Peyer's patch (tissue), 4 donors: ENCODE data around the gene NEURL1B.

Experiments
- CTCF ChIP-seq, 6 experiments: fragments of 450-650 bp in 4 of 6; fragments of 200-600 bp in 2 of 6; sonication (generic) in 1 of 6; IDR thresholded peaks; one replicate each; pipeline ENCODE4 v1.5.1; 2017 to 2019; ENCODE audit warnings: antibody characterized with exemption in 6 of 6, mild to moderate bottlenecking in 3 of 6, moderate library complexity in 1 of 6
- POLR2A ChIP-seq, 2 donors: fragments of 450-650 bp; IDR thresholded peaks; one replicate each; pipeline ENCODE4 v1.5.1; 2017; ENCODE audit warnings: antibody characterized with exemption in 2 of 2, mild to moderate bottlenecking in 2 of 2, moderate library complexity in 2 of 2

GRCh38 chr5:172638209-172638768, 2.8 kb upstream of the NEURL1B start:
- no peak for TF ChIP-seq CTCF (IDR thresholded peaks at IDR 0.05)
- TF ChIP-seq POLR2A (IDR thresholded peaks at IDR 0.05), result no peak
